Activated naive CD8-positive, alpha-beta T cell treated with anti-CD3 and anti-CD28 coated beads, Interleukin-2, amount 50 U/mL, for 16 hours (primary cell): ENCODE data around the gene EML1.
"Not testable (repeated sequence)": the region's sequence is repeated elsewhere in the genome, so short reads cannot be mapped to it uniquely, and the experiment has no call there.

Experiments
- DNase-seq: peaks from one replicate; pipeline ENCODE4 v3.0.0-alpha.2; 2020; ENCODE audit warnings: low read depth, low spot score

EML1 gene

GRCh38 chr14:99755629-99756603 is 37.3 kb upstream of the EML1 start:
- no peak for DNase-seq

GRCh38 chr14:99756796-99757195 is 36.4 kb upstream of the EML1 start:
- DNase-seq = no peak

GRCh38 chr14:99757331-99758070 is 35.7 kb upstream of the EML1 start:
- DNase-seq = no peak

DNA sequence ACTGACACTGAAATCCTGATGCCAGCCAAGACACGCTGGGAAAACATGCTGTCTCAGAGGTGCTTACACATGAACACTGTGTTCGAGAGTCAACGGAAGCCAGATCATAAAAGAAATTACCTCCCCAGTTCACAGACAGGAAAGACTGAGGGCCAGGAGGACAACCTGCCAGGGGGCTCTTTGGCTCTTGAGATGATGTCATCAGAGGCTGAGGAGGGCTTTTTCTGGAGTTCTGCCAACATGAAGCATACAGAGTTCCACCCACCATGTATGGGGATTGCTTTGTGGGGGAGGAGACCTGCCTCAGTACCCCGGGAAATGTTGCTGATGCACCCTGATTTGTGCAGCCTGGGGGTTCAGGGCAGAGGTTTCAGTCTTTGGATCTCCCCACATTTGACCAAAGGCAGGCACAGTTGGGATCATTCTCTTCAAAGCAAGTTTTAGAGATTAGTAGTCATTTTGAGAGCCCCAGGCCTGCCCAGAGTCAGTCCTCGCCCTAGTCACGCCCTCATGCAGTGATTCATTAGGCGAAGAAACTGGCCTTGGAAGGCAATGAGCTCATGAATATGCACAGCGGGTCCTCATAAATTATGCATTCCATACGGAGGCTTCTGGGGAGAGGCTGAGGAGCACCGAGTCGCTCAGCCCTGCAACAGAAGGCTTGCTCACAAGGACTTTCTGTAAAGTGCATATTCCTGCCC is 34.9 kb upstream of the EML1 start:
- DNase-seq = no peak

DNA sequence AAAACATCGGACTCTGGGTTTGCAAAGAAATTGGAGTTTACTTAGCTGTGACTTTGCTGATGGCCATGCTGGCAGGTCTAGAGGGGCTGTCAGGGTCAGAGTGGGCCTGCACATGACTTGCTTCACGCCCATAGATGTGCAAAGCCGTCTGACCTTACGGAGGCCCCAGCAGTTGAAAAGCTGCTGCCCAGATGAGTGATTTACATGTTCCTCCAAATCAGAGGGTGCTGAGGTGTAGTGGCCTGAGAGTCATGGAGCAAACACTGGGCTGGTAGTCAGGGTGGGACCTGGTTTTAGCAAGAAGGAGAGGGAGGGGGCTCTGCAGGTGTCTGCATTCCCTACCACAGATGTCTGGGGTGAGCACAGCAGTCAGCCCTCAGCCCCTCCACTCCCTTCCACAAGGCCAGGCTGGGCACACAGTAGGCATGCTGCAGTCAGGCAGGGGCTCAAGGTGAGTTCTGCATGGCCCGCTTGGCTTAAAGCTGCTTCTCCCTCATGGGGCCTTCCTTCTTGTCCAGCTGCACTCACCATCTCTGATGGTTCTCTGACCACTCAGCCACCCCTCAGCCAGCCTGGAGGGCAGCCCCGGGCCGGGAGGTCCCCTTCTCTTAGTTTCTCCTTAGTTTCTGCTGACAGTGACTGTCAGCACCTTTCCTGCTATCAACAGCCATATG is 34.2 kb upstream of the EML1 start:
- DNase-seq = no peak

DNA sequence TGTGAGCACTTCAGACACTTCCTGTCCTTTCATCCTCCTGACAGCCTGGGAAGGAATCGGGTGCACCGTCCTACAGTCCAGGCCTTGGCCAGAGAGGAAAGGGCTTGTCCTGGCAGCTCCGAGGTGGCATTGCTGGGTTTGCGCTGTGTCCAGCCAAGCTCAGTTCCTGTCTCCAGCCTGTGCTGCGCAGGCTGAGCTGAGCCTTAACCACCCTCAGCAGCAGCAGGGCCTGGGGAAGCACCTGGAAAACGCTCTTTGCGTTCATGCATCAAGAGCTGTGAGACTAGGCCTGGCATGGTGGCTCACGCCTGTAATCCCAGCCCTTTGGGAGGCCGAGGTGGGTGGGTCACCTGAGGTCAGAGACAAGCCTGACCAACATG is 33.7 kb upstream of the EML1 start:
- no peak for DNase-seq

- DNase-seq = no peak
Observed at GRCh38 chr14:99760817-99761216, 32.4 kb upstream of the EML1 start.

GRCh38 chr14:99762911-99763310 is 30.3 kb upstream of the EML1 start:
- not testable (repeated sequence) for DNase-seq

DNA sequence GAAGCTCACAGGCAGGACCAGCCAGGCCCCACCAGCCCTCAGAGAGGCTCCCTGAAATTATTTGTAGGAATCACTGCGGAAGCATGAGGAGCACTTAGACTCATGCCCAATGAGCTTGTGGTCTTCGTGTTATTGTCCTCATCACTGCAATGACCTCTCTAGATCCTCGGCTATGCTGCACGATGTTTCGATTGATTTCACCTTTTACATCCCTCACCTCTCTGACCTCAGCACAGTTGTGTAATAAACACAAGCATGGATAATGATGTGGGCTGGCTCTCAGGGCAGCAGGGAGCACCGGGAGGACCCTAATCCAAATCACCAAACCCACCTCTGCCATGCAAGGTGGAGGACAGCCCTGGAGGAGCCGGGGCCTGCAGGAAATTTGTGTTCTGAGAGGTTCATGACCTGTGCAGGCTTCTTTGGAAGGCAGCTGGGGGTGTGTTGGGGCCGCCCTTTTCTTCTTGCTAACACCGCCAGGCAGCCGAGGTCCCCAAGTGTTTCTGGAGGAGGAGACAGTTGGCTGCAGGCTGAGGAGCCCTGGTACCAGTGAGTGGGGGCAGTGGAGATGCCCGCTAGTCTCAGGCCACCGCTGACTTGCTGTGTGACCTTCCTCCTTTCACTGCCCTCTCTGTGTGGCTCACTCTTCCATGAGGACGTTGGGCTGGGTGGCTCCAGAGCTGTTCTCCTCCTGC is 29.5 kb upstream of the EML1 start:
- DNase-seq = no peak

- no peak for DNase-seq
Observed at GRCh38 chr14:99764222-99764706, 28.9 kb upstream of the EML1 start.

DNA sequence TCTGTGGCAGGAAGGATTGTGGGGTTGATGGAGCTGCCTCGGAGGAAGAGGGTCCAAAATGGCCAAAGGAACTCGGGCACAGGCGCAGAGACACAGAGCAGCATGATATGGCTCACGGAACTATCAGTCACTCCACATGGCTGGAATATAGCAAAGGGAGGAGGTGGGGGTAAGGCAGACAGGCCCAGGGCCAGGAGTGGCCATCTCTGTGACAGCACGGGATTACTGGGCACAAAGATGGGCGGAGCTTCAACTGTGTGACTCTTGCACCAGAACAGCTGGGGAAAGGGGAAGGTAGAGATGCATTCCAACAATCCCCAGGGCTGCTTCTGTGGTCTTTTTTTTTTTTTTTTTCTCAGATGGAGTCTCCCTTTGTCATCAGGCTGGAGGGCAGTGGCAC is 24.8 kb upstream of the EML1 start:
- DNase-seq = no peak

DNA sequence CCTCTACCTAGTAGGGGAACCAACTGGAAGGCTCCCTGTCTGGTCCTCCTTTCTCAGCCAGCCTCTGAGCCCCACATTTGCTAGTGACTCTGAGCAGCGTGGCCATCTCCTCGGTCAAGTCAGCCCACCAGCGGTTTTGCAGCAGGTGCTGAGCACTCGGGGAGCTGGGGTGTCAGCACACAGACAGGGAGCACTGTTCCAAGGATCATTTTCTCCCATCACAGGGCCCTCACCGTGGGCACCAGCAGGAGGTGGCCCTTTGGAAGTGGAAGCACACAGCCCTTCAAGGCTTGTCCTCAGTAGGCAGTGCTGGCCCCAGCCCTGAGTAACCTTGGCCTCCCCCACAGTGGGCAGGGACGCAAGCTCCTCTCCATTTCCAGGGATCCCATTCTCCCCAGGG is 24.1 kb upstream of the EML1 start:
- DNase-seq = no peak

- DNase-seq = no peak
Observed at GRCh38 chr14:99769799-99770198, 23.4 kb upstream of the EML1 start.

GRCh38 chr14:99772371-99773283 is 20.6 kb upstream of the EML1 start:
- no peak for DNase-seq

GRCh38 chr14:99773521-99774497 is 19.4 kb upstream of the EML1 start:
- DNase-seq = no peak

DNA sequence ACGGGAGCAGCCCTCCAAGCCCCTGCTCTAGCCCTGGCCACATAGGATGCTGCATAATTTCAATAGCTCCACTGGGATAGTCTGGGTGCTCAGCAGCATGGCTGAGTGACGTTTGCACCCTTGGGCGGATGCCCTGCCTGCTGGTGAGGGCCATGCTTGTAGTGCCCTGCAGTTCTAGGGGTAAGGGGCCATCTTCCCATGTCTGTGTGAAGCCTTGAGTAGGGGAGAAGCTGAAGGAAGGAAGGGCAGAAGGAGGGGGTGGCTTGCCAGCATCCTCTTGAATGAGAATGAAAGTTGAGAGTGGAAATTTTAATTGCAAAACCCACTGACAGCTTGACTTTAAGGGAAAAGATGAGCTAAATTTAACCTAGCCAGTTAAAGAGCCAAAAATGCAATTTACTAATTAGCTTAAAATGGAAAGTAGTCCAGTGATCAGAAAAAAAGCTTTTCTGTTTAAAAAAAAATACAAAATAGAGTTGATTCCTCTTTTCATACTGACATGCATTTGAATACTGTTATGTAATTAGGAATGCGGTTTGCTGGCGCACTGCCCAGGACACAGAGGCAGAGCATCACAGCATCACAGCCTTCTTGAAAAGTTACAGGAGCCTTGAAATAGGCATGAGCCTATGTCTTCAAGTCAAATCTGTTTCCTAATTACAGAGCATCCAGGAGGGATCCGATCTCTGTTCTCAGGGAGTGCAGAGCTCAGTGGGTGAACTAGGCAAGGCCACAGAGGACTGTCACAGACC is 18.5 kb upstream of the EML1 start:
- DNase-seq = no peak

GRCh38 chr14:99775351-99775750 is 17.9 kb upstream of the EML1 start:
- DNase-seq = no peak

- DNase-seq = no peak
Observed at GRCh38 chr14:99777951-99778350, 15.3 kb upstream of the EML1 start.
